ENCODE measurements around the gene COG3.

COG3 gene

GRCh38 chr13:45510672-45511071 lies 45.9 kb downstream of the COG3 start:
- DNase-seq = no peak

DNA sequence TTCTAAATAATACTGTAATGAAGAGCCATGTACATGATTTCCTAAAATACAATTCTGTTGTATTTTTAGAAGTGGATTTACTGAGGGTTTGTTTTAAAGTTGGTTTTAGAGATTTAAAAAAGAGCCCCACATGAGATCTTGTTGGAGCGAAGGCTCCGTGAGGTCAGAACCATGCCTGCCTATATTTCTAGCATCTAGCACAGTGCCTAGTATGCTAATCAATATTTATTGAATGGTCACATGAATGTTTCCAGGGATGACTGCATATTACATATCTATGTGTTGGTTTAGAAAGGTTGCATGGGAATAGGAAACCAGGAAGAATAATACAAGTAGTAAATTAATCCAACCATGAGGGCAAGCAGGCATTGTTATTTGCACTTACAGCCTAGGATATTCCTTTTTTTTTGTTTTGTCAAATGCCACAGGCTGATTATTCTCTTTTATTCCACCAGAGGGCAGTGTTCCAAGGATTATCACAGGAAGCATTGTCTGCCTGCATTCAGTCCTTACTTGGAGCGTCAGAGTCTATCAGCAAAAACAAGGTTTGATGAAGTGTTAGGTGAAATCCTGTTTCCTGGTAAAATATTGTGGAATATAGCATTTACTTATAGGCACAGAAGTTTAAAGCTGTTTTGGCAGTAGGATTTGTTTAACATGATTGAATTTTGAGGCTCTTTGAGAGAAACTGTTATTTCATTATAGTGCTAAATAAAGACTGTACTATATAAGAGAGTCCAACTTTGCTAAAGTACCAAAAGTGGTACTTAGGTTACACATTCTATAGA lies 46.8 kb downstream of the COG3 start:
- DNase-seq = peak; percentile 7

GRCh38 chr13:45512098-45512496 lies 47.4 kb downstream of the COG3 start:
- no peak for DNase-seq

DNA sequence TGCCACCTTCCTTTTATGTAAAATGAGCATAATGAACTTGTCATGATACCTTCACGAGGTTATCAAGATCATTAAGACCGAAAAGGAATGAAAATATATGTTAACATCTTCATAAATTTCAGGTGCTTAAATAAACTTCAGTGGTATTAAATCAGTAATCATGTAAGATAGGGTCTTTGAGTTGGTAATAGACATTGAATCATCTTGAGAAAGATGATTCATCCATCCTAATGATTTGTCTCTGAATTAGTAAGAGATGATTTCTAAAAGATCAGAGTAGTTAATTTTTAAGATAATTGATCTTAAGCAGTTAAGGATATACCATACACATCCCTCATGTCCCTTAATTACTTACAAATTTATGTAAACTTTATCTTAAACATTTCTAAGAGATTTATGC lies 52.0 kb downstream of the COG3 start:
- no peak for DNase-seq

DNA sequence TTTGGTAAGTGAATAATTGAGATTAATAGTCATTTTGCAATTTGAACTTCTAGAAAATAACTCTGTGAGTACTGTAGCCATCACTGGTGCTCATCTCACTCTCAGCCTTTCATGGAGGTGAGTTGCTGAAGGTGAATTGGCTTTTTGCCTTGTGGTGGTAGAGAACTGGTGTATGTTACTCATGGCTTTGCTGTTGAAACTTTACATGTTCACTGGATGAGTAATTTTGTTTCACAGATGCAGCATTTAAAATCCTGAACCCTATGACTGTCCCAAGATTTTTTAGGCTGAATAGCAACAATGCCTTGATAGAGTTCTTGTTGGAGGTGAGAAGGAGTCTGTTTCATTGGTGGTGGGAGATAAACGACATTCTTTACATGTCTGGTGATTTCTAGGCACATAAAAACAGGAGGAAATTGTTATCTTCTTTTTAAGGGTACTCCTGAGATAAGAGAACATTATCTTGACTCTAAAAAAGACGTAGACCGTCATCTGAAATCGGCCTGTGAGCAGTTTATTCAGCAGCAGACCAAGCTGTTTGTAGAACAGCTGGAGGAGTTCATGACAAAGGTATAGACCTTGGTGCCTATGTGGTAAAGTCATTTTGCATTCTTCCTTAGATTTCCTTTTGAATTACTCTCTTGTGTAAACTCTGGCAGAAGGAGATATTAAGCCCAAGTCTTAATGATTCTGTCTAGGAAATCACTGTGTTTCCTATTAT lies 53.9 kb downstream of the COG3 start:
- DNase-seq = no peak

DNA sequence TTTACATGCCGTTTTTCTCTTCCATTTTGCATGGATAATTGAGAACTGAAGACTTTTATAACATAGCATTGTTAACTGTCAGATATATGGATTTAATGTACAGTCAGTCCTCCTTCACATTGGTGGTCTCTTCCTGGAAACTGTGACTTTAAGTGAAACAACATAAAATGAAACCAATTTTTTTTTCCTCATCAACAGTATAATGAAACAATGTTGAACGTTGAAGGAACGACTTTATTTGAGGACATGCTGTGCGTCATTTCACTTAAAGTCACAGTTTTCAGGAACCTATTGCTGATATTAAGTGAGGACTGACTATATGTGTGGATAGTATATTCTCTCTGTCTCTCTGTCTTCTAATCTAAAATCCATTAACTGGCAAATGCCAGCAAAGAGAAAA lies 54.8 kb downstream of the COG3 start:
- no peak for DNase-seq

GRCh38 chr13:45521297-45521696 lies 56.6 kb downstream of the COG3 start:
- no peak for DNase-seq

- no peak for DNase-seq
Observed at GRCh38 chr13:45522571-45522970, 57.8 kb downstream of the COG3 start.

DNA sequence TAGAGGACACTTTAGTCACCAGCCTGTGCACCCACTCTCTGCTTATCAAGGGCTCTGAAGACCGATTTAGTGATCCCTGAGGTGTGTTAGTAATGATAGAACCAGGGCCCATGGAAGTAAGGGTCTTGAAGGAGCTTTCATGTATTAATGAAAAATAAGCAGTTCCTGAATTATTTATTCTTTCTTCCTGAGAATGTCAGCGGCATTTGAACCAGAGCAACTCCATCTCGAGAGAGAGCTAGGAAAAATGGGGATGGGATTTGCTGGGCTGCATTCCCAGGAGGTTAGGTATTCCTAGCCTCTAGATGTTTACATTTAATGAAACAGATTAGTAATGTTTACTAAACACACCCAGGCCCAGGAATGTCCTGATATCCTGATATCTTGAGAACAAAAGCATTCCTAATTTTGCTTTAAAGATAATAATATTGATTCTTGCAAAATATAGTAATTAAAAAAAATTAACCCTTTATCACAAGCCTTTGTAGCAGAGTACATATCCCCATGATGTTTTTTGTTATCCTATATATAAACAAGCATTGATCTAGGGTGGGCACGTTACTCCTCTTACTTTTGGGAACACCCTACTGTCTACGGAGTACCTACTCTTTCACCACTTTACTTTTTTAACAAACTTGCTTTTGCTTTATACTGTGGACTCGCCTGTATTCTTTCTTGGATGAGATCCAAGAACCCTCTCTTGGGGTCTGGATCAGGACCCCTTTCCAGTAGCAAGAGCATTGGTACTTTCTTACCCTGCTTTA lies 63.1 kb downstream of the COG3 start:
- no peak for DNase-seq

GRCh38 chr13:45529758-45530157 lies 65.0 kb downstream of the COG3 start:
- DNase-seq = no peak

GRCh38 chr13:45534604-45535003 lies 69.9 kb downstream of the COG3 start:
- DNase-seq = no peak

- no peak for DNase-seq
Observed at GRCh38 chr13:45536224-45536623, 71.5 kb downstream of the COG3 start.

GRCh38 chr13:45537516-45537915 lies 72.8 kb downstream of the COG3 start:
- DNase-seq = no peak

- DNase-seq = no peak
Observed at GRCh38 chr13:45538382-45538781, 73.6 kb downstream of the COG3 start.

DNA sequence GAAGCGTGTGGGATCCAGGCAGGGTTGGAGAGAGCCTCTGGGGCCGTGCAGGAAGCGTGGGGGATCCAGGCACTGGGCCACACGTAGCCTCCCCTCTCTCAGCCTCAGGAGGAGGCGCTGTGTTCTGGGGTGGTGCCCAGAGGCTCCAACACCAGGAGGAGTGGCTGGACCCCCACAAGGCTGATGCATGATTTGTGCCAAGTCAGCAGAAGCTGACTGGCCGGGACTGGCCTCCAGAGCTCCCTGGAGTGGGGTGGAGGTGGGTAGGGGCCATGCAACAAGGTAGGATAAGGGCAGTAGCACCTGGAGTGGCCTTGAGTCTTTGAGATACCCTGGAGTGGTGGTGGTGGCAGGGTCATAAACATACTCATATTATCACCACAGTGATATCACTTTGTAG lies 75.5 kb downstream of the COG3 start:
- DNase-seq = no peak

DNA sequence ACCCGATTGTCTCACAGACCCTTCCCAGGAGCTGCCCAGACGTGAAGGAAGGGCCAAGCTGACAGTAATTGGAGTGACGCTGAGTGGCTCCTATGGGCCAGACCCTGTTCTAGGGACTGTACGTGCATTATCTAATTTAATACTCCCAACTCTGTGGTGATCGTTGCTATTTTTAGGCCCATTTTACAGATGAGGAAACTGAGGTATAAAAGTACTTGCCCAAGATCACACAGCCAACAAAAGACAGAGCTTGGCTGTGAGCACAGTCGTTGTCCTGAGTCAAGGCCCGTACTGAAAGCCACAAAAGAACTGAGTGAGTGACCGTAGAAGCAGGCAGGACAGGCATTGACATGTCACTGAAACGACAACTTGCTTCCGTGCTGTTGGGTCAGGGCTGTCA lies 76.1 kb downstream of the COG3 start:
- DNase-seq = no peak

- DNase-seq = no peak
Observed at GRCh38 chr13:45541806-45542205, 77.1 kb downstream of the COG3 start.

- no peak for DNase-seq
Observed at GRCh38 chr13:45542391-45542790, 77.7 kb downstream of the COG3 start.

GRCh38 chr13:45542878-45543277 lies 78.1 kb downstream of the COG3 start:
- no peak for DNase-seq

DNA sequence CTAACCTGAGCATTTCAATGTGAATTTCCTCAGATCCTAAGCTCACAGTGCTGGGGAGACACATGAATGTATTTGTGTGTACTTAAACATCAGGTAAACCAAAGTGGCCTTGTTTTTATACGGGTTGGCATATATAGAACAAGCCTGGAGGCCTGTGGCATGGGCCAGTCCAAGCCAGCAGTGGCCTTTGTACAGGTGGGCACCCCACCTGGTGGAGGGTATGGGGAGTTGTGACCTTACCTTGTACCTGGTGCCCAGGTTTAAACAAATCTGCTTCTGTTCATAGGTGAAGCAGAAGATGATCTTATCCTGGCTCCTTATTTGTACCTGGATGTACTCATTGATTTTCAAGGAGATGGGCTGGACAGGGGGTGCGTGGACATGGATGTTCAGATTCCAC lies 79.8 kb downstream of the COG3 start:
- no peak for DNase-seq

- no peak for DNase-seq
Observed at GRCh38 chr13:45545686-45546409, 81.1 kb downstream of the COG3 start.

- DNase-seq = no peak
Observed at GRCh38 chr13:45546410-45546765, 81.6 kb downstream of the COG3 start.

- DNase-seq = no peak
Observed at GRCh38 chr13:45548281-45548680, 83.5 kb downstream of the COG3 start.

Data from NCI-H2171 (cell line).